WTC11 (cell line): ENCODE data around the gene NIPA2. TPM values are rescaled to one million over a fixed set of nuclear protein-coding genes. Genes with fewer than 3 reads are reported as not detected.

Experiments used
- ATAC-seq: fragments of 200-7000 bp; cut with Tn5 transposase; 2 replicates; pipeline ENCODE4 v1.10.0; 2021; ENCODE audit warnings: mild to moderate bottlenecking, moderate library complexity
- CTCF ChIA-PET: fragments of 300-600 bp; sonication (Branson Sonifier 250); formaldehyde crosslinking; loops from one replicate; lab custom pipeline; 2021; ENCODE audit warnings: antibody characterized with exemption; lab: Charles Lee
- POLR2A ChIA-PET: fragments of 350-600 bp; sonication (Branson Sonifier 250); formaldehyde crosslinking; loops from one replicate; lab custom pipeline; 2021; ENCODE audit warnings: antibody characterized with exemption; lab: Charles Lee
- DNase-seq: peaks from one replicate; pipeline ENCODE4 v3.0.0; 2021; ENCODE audit warnings: low spot score
- H3K27ac Mint-ChIP-seq: 2 replicates; pipeline ENCODE4 v1.8.0; 2021; ENCODE audit warnings: mixed read lengths
- H3K27me3 Mint-ChIP-seq: 2 replicates; pipeline ENCODE4 v1.8.0; 2021; ENCODE audit warnings: low read depth, mild to moderate bottlenecking, moderate library complexity, mixed read lengths
- H3K36me3 Mint-ChIP-seq: 2 replicates; pipeline ENCODE4 v1.8.0; 2021; ENCODE audit warnings: mixed read lengths
- H3K4me1 Mint-ChIP-seq: 2 replicates; pipeline ENCODE4 v1.8.0; 2022; ENCODE audit warnings: mixed read lengths
- H3K4me3 Mint-ChIP-seq: 2 replicates; pipeline ENCODE4 v1.8.0; 2021; ENCODE audit warnings: mild to moderate bottlenecking, moderate library complexity, mixed read lengths
- H3K9me3 Mint-ChIP-seq: 2 replicates; pipeline ENCODE4 v1.8.0; 2021; ENCODE audit warnings: mixed read lengths
- ATF2 ChIP-seq: sonication (generic); formaldehyde crosslinking; IDR thresholded peaks from 2 replicates; pipeline ENCODE4 v1.8.1; 2022; ENCODE audit warnings: low read depth, missing genetic modification reagents, borderline replicate concordance
- ATF3 ChIP-seq: sonication (generic); formaldehyde crosslinking; conservative IDR thresholded peaks from 2 replicates; pipeline ENCODE4 v1.8.1; 2022; ENCODE audit warnings: mild to moderate bottlenecking, missing genetic modification reagents
- CREB1 ChIP-seq: sonication (generic); formaldehyde crosslinking; IDR thresholded peaks from 2 replicates; pipeline ENCODE4 v1.8.0; 2023; ENCODE audit warnings: mild to moderate bottlenecking, missing genetic modification reagents
- ESRRA ChIP-seq: sonication (generic); formaldehyde crosslinking; IDR thresholded peaks from 2 replicates; pipeline ENCODE4 v1.8.1; 2022; ENCODE audit warnings: mild to moderate bottlenecking, missing genetic modification reagents, borderline replicate concordance
- ETV6 ChIP-seq: sonication (generic); formaldehyde crosslinking; IDR thresholded peaks from 2 replicates; pipeline ENCODE4 v1.8.1; 2022; ENCODE audit warnings: mild to moderate bottlenecking, missing genetic modification reagents
- KAT7 ChIP-seq: sonication (generic); formaldehyde crosslinking; IDR thresholded peaks from 2 replicates; pipeline ENCODE4 v1.8.1; 2023; ENCODE audit warnings: missing genetic modification reagents, mild to moderate bottlenecking, borderline replicate concordance
- PRDM15 ChIP-seq: sonication (generic); formaldehyde crosslinking; IDR thresholded peaks from 2 replicates; pipeline ENCODE4 v1.8.0; 2022; ENCODE audit warnings: missing genetic modification reagents
- SMAD3 ChIP-seq: sonication (generic); formaldehyde crosslinking; IDR thresholded peaks from 2 replicates; pipeline ENCODE4 v1.8.0; 2022; ENCODE audit warnings: missing genetic modification reagents, mild to moderate bottlenecking, borderline replicate concordance
- SOX15 ChIP-seq: fragments of 250-450 bp; sonication (Bioruptor Pico); IDR thresholded peaks from 2 replicates; pipeline ENCODE4 v1.9.0; 2021; ENCODE audit warnings: mild to moderate bottlenecking
- TEAD4 ChIP-seq: sonication (generic); formaldehyde crosslinking; IDR thresholded peaks from 2 replicates; pipeline ENCODE4 v1.8.0; 2022; ENCODE audit warnings: mild to moderate bottlenecking, missing genetic modification reagents
- ZNF121 ChIP-seq: sonication (generic); formaldehyde crosslinking; IDR thresholded peaks from 2 replicates; pipeline ENCODE4 v1.8.0; 2023; ENCODE audit warnings: missing genetic modification reagents
- ZNF281 ChIP-seq: sonication (generic); formaldehyde crosslinking; IDR thresholded peaks from 2 replicates; pipeline ENCODE4 v1.8.0; 2023; ENCODE audit warnings: mild to moderate bottlenecking, missing genetic modification reagents
- ZNF416 ChIP-seq: fragments of 250-450 bp; sonication (Bioruptor Pico); IDR thresholded peaks from 2 replicates; pipeline ENCODE4 v1.9.0; 2021; ENCODE audit warnings: mild to moderate bottlenecking, inconsistent platforms
- ZNF671 ChIP-seq: fragments of 250-450 bp; sonication (Bioruptor Pico); IDR thresholded peaks from 2 replicates; pipeline ENCODE4 v1.8.0; 2021; ENCODE audit warnings: mild to moderate bottlenecking
- total RNA-seq: library from RNA; stranded (reverse); gene quantifications from 3 replicates; pipeline ENCODE4 v1.2.3, GENCODE V29; 2021
- TF ChIP-seq, protein P1 (sequence below): sonication (generic); formaldehyde crosslinking; IDR thresholded peaks from 2 replicates; pipeline ENCODE4 v1.8.1; 2022; ENCODE audit warnings: missing genetic modification reagents, borderline replicate concordance
- TF ChIP-seq, protein P2 (sequence below): fragments of 250-450 bp; sonication (Bioruptor Pico); IDR thresholded peaks from 2 replicates; pipeline ENCODE4 v1.9.0; 2021; ENCODE audit warnings: mild to moderate bottlenecking, borderline replicate concordance
- TF ChIP-seq, protein P3 (sequence below): sonication (generic); formaldehyde crosslinking; IDR thresholded peaks from 2 replicates; pipeline ENCODE4 v1.8.1; 2023; ENCODE audit warnings: mild to moderate bottlenecking, missing genetic modification reagents

The NIPA2 gene
- total RNA-seq, 1 experiment from 2014 or later = 79.5 TPM

DNA sequence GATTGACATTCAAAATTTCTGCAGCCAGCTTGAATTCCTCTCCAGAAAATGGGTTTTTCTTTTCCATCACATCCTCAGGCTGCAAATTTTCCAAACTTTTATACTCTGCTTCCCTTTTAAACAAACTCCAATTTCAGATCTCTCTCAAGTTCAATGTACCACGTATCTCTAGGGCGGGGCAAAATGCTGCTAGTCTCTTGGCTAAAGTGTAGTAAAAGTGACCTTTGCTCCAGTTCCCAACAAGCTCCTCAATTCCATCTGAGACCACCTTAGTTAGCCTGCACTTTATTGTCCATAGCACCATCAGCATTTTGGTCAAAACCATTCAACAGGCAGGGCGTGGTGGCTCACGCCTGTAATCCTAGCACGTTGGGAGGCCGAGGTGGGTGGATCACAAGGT, 46.7 kb downstream of the NIPA2 start:
- H3K9me3 Mint-ChIP-seq = no peaks in the 10 kb centered on the region
- H3K36me3 Mint-ChIP-seq = peaks cover 29% of the 10 kb centered on the region
- DNase-seq (no peak), ATAC-seq (no peak)
- H3K27ac Mint-ChIP-seq = no peak overlapping the region
- ChIA-PET POLR2A (no interaction called here), CTCF (interaction anchor here (1.5 to 2.1 kb wide), 2 partner anchors 9 to 84 kb away, joined by 4 to 6 read pairs; no protein-coding TSS in a partner anchor)
- TF ChIP-seq ZNF416 (CRISPR knock-in tag) (no peak), SOX15 (CRISPR knock-in tag) (no peak), ETV6 (CRISPR knock-in tag) (no peak), ZNF281 (CRISPR knock-in tag) (no peak), ZNF671 (CRISPR knock-in tag) (no peak), CREB1 (CRISPR knock-in tag) (no peak), ATF3 (no peak), ESRRA (CRISPR knock-in tag) (no peak), ZNF121 (no peak), SMAD3 (no peak), PRDM15 (no peak)
- TF ChIP-seq, protein P1, sequence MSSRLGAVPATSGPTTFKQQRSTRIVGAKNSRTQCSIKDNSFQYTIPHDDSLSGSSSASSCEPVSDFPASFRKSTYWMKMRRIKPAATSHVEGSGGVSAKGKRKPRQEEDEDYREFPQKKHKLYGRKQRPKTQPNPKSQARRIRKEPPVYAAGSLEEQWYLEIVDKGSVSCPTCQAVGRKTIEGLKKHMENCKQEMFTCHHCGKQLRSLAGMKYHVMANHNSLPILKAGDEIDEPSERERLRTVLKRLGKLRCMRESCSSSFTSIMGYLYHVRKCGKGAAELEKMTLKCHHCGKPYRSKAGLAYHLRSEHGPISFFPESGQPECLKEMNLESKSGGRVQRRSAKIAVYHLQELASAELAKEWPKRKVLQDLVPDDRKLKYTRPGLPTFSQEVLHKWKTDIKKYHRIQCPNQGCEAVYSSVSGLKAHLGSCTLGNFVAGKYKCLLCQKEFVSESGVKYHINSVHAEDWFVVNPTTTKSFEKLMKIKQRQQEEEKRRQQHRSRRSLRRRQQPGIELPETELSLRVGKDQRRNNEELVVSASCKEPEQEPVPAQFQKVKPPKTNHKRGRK = no peak
- no peaks in the 10 kb centered on the region for H3K27me3 Mint-ChIP-seq
- H3K4me3 Mint-ChIP-seq = no peak overlapping the region; the same call in 1 of the 2 replicates
- peaks cover 9% of the 10 kb centered on the region for H3K4me1 Mint-ChIP-seq

- CTCF ChIA-PET = no interaction called here
- Mint-ChIP-seq H3K4me1 (peaks cover 9% of the 10 kb centered on the region), H3K27me3 (no peaks in the 10 kb centered on the region), H3K9me3 (no peaks in the 10 kb centered on the region), H3K36me3 (peaks cover 20% of the 10 kb centered on the region; the same call in 1 of the 2 replicates), H3K27ac (no peak overlapping the region), H3K4me3 (no peak overlapping the region)
- POLR2A ChIA-PET = no interaction called here
- DNase-seq (no peak), ATAC-seq (no peak)
- TF ChIP-seq SMAD3 (no peak), TEAD4 (CRISPR knock-in tag) (no peak), KAT7 (CRISPR knock-in tag) (no peak), ATF2 (CRISPR knock-in tag) (no peak)
- TF ChIP-seq, protein P2, sequence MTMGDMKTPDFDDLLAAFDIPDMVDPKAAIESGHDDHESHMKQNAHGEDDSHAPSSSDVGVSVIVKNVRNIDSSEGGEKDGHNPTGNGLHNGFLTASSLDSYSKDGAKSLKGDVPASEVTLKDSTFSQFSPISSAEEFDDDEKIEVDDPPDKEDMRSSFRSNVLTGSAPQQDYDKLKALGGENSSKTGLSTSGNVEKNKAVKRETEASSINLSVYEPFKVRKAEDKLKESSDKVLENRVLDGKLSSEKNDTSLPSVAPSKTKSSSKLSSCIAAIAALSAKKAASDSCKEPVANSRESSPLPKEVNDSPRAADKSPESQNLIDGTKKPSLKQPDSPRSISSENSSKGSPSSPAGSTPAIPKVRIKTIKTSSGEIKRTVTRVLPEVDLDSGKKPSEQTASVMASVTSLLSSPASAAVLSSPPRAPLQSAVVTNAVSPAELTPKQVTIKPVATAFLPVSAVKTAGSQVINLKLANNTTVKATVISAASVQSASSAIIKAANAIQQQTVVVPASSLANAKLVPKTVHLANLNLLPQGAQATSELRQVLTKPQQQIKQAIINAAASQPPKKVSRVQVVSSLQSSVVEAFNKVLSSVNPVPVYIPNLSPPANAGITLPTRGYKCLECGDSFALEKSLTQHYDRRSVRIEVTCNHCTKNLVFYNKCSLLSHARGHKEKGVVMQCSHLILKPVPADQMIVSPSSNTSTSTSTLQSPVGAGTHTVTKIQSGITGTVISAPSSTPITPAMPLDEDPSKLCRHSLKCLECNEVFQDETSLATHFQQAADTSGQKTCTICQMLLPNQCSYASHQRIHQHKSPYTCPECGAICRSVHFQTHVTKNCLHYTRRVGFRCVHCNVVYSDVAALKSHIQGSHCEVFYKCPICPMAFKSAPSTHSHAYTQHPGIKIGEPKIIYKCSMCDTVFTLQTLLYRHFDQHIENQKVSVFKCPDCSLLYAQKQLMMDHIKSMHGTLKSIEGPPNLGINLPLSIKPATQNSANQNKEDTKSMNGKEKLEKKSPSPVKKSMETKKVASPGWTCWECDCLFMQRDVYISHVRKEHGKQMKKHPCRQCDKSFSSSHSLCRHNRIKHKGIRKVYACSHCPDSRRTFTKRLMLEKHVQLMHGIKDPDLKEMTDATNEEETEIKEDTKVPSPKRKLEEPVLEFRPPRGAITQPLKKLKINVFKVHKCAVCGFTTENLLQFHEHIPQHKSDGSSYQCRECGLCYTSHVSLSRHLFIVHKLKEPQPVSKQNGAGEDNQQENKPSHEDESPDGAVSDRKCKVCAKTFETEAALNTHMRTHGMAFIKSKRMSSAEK (CRISPR knock-in tag) = no peak
- TF ChIP-seq, protein P3, sequence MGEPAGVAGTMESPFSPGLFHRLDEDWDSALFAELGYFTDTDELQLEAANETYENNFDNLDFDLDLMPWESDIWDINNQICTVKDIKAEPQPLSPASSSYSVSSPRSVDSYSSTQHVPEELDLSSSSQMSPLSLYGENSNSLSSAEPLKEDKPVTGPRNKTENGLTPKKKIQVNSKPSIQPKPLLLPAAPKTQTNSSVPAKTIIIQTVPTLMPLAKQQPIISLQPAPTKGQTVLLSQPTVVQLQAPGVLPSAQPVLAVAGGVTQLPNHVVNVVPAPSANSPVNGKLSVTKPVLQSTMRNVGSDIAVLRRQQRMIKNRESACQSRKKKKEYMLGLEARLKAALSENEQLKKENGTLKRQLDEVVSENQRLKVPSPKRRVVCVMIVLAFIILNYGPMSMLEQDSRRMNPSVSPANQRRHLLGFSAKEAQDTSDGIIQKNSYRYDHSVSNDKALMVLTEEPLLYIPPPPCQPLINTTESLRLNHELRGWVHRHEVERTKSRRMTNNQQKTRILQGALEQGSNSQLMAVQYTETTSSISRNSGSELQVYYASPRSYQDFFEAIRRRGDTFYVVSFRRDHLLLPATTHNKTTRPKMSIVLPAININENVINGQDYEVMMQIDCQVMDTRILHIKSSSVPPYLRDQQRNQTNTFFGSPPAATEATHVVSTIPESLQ (CRISPR knock-in tag) = no peak
Observed at GRCh38 chr15:22887157-22887951, 48.9 kb downstream of the NIPA2 start.
